OCI-LY3 (cell line): ENCODE measurements around the gene FEN1.

Experiments
- H2AFZ ChIP-seq: fragments of 200-600, 300-600 bp; shearing (Covaris generic); 2 replicates; pipeline ENCODE4 v1.6.0; 2014; ENCODE audit warnings: antibody characterized with exemption, low read depth, low read length
- H3K27ac ChIP-seq: fragments of 200-600, 300-600 bp; sonication (generic); 2 replicates; pipeline ENCODE4 v1.5.1; 2014; ENCODE audit warnings: mild to moderate bottlenecking, low read length, moderate library complexity, mixed read lengths
- H3K27me3 ChIP-seq: fragments of 200-600, 300-600 bp; sonication (generic); 2 replicates; pipeline ENCODE4 v1.6.1; 2014; ENCODE audit warnings: low read depth, low read length, mixed read lengths
- H3K36me3 ChIP-seq: fragments of 200-600, 300-600 bp; sonication (generic); replicated peaks from 2 replicates; pipeline ENCODE3; 2014; ENCODE audit warnings: low read depth, low read length, mixed read lengths
- H3K4me1 ChIP-seq: fragments of 300-600, 200-600 bp; sonication (generic); 2 replicates; pipeline ENCODE4 v1.6.1; 2014; ENCODE audit warnings: low read length, mixed read lengths
- H3K4me2 ChIP-seq: fragments of 200-600, 300-600 bp; sonication (generic); 2 replicates; pipeline ENCODE4 v1.6.1; 2014; ENCODE audit warnings: low read length, mixed read lengths
- H3K4me3 ChIP-seq: fragments of 300-600, 200-600 bp; sonication (generic); 2 replicates; pipeline ENCODE4 v1.5.1; 2014; ENCODE audit warnings: antibody characterized with exemption, mild to moderate bottlenecking, low read length, moderate library complexity
- H3K79me2 ChIP-seq: fragments of 300-600, 200-600 bp; shearing (Covaris generic); 2 replicates; pipeline ENCODE4 v1.6.1; 2014; ENCODE audit warnings: mild to moderate bottlenecking, low read length, mixed read lengths
- H3K9ac ChIP-seq: fragments of 300-600, 200-600 bp; shearing (Covaris generic); 2 replicates; pipeline ENCODE4 v1.6.0; 2014; ENCODE audit warnings: mild to moderate bottlenecking, low read length, moderate library complexity
- H3K9me3 ChIP-seq: fragments of 200-600, 300-600 bp; shearing (Covaris generic); 2 replicates; pipeline ENCODE4 v1.6.1; 2014; ENCODE audit warnings: low read length, mixed read lengths; ENCODE audit not compliant: insufficient read depth
- H4K20me1 ChIP-seq: fragments of 200-600, 300-600 bp; sonication (generic); 2 replicates; pipeline ENCODE4 v1.6.1; 2016; ENCODE audit warnings: low read length, mixed read lengths; ENCODE audit not compliant: insufficient read depth
- CTCF ChIP-seq: fragments of 200-600, 300-600 bp; sonication (generic); IDR thresholded peaks from 2 replicates; pipeline ENCODE4 v1.5.1; 2014; ENCODE audit warnings: antibody characterized with exemption, low read length, low read depth
- EZH2phosphoT487 ChIP-seq: fragments of 200-600 bp; shearing (Covaris generic); IDR thresholded peaks from 2 replicates; pipeline ENCODE4 v1.6.1; 2018; ENCODE audit warnings: antibody characterized with exemption, mixed run types, low read depth

FEN1 gene

GRCh38 chr11:61751384-61751783 is 41.3 kb upstream of the FEN1 start:
- no peak overlapping the region for H3K4me3 ChIP-seq
- no peaks in the 10 kb centered on the region for H3K36me3 ChIP-seq
- TF ChIP-seq CTCF (no peak), EZH2phosphoT487 (no peak)
- H3K9me3 ChIP-seq = no peaks in the 10 kb centered on the region
- H3K9ac ChIP-seq = no peak overlapping the region
- H2AFZ ChIP-seq = no peak overlapping the region
- H4K20me1 ChIP-seq = no peaks in the 10 kb centered on the region
- H3K79me2 ChIP-seq = no peaks in the 10 kb centered on the region
- H3K4me1 ChIP-seq = no peaks in the 10 kb centered on the region
- no peak overlapping the region for H3K4me2 ChIP-seq
- H3K27ac ChIP-seq = no peak overlapping the region
- H3K27me3 ChIP-seq = no peaks in the 10 kb centered on the region; the same call in 1 of the 2 replicates

- Histone ChIP-seq H3K4me2 (no peak within 1 kb of the TSS), H3K4me3 (no peak within 1 kb of the TSS), H3K79me2 (no peaks in the 10 kb centered on the region), H3K27ac (no peak within 1 kb of the TSS), H3K9me3 (no peaks in the 10 kb centered on the region), H4K20me1 (no peaks in the 10 kb centered on the region), H3K4me1 (no peaks in the 10 kb centered on the region), H2AFZ (no peak within 1 kb of the TSS), H3K36me3 (no peaks in the 10 kb centered on the region), H3K9ac (no peak within 1 kb of the TSS), H3K27me3 (no peaks in the 10 kb centered on the region; the same call in 1 of the 2 replicates)
- TF ChIP-seq CTCF = peak; percentile 9; the same call in 1 of the 2 replicates
- TF ChIP-seq EZH2phosphoT487 = no peak
Observed at GRCh38 chr11:61752117-61752924, 40.4 kb upstream of the FEN1 start, which contains the start of gene MYRF. TSS of gene MYRF (plus strand) at chr11:61752636. CDS start at chr11:61752745, 109 bp downstream.

GRCh38 chr11:61752925-61753521 is 39.7 kb upstream of the FEN1 start:
- TF ChIP-seq CTCF (no peak), EZH2phosphoT487 (no peak)
- Histone ChIP-seq H4K20me1 (no peaks in the 10 kb centered on the region), H3K4me2 (no peak overlapping the region), H3K4me1 (no peaks in the 10 kb centered on the region), H3K27ac (no peak overlapping the region), H2AFZ (no peak overlapping the region), H3K9me3 (no peaks in the 10 kb centered on the region), H3K36me3 (no peaks in the 10 kb centered on the region), H3K4me3 (no peak overlapping the region), H3K79me2 (no peaks in the 10 kb centered on the region), H3K27me3 (no peaks in the 10 kb centered on the region; the same call in 1 of the 2 replicates), H3K9ac (no peak overlapping the region)

DNA sequence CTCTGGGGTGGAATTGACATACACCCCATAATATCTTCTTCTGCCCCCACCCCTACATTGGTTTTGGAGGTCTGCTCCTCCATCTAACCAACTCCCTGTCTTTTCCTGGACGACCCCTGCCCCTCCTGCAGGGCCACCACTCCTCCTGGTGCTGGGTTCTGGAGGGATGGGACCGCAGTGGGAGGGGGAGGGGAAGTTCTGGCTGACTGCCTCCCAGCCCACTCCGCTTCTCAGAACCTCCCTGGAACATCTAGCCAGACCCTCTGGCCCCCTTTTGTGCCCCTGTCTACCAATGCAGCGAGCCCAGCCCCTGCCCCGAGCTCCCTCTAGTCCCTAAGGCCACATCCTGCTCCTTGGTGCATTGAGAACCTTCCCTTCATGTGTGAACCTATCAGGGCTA is 39.0 kb upstream of the FEN1 start:
- Histone ChIP-seq H3K9me3 (no peaks in the 10 kb centered on the region), H2AFZ (no peak overlapping the region), H3K27ac (no peak overlapping the region), H3K4me3 (no peak overlapping the region), H3K4me2 (no peak overlapping the region), H3K79me2 (no peaks in the 10 kb centered on the region), H4K20me1 (no peaks in the 10 kb centered on the region), H3K9ac (no peak overlapping the region), H3K4me1 (no peaks in the 10 kb centered on the region), H3K27me3 (no peaks in the 10 kb centered on the region; the same call in 1 of the 2 replicates), H3K36me3 (no peaks in the 10 kb centered on the region)
- TF ChIP-seq CTCF (no peak), EZH2phosphoT487 (no peak)
